HCT116 (cell line): ENCODE measurements around the gene TRAF3IP1. TPM values are rescaled to one million over a fixed set of nuclear protein-coding genes. Genes with fewer than 3 reads are reported as not detected.

Experiments used
- ATAC-seq: fragments of 200-7000 bp; cut with Tn5 transposase; 2 replicates; pipeline ENCODE4 v1.9.1; 2020; ENCODE audit warnings: mild to moderate bottlenecking, moderate library complexity
- BruUV-seq: library from RNA; stranded (reverse); fragments of 400-500 nt; replicated peaks from 2 replicates; lab custom pipeline; 2021; lab: Mats Ljungman, UMichigan
- CTCF ChIA-PET: fragments of 300-600 bp; sonication (Branson Sonifier 250); formaldehyde crosslinking; loops from one replicate; lab custom pipeline; 2021; ENCODE audit warnings: antibody characterized with exemption; lab: Charles Lee
- POLR2A ChIA-PET: fragments of 300-600, 350-600 bp; sonication (Branson Sonifier 250); formaldehyde crosslinking; loops from one replicate; lab custom pipeline; 2021; ENCODE audit warnings: antibody characterized with exemption; lab: Charles Lee
- RAD21 ChIA-PET, 2 experiments: fragments of 300-600 bp; sonication (Branson Sonifier 250); formaldehyde crosslinking; loops; one replicate each; lab custom pipeline; 2023; ENCODE audit warnings: low total read pairs in 2 of 2; ENCODE audit not compliant: uncharacterized antibody in 2 of 2, unreplicated experiment in 2 of 2, low non-redundant PET in 1 of 2; lab: Charles Lee
- DNase-seq: peaks from one replicate; pipeline ENCODE4 v3.0.0-alpha.2; 2010; ENCODE audit warnings: low read depth, low spot score
- H2AFZ ChIP-seq: fragments of 200-600 bp; shearing (Covaris generic), sonication (generic); 2 replicates; pipeline ENCODE4 v1.6.1; 2017; ENCODE audit warnings: low read depth, mixed run types, mixed read lengths, antibody characterized with exemption, low read length; ENCODE audit not compliant: poor library complexity, severe bottlenecking
- H3K27ac ChIP-seq: 2 replicates; pipeline ENCODE4 v1.5.1; 2012; ENCODE audit warnings: low read depth, low read length
- H3K27me3 ChIP-seq: fragments of 200-600 bp; sonication (generic); 2 replicates; pipeline ENCODE4 v1.6.1; 2016; ENCODE audit warnings: mixed run types, low read length, mixed read lengths; ENCODE audit not compliant: insufficient read depth
- H3K36me3 ChIP-seq, 2 experiments: fragments of 200-500 bp in 1 of 2; fragments of 200-600 bp in 1 of 2; sonication (Bioruptor generic) in 1 of 2; sonication (generic) in 1 of 2; 2 replicates each; pipeline versions ENCODE4 v1.5.1 to v1.6.1; 2014 to 2016; ENCODE audit warnings: low read length in 2 of 2, inconsistent platforms in 1 of 2, mixed read lengths in 1 of 2, mixed run types in 1 of 2; ENCODE audit not compliant: insufficient read depth in 2 of 2, control insufficient read depth in 1 of 2
- H3K4me1 ChIP-seq, 2 experiments: fragments of 200-600 bp in 1 of 2; sonication (generic) in 1 of 2; 2 replicates each; pipeline versions ENCODE4 v1.5.1 to v1.6.1; 2012 to 2017; ENCODE audit warnings: low read length in 2 of 2, inconsistent platforms in 1 of 2, mild to moderate bottlenecking in 1 of 2, mixed read lengths in 1 of 2, mixed run types in 1 of 2, moderate library complexity in 1 of 2; ENCODE audit not compliant: insufficient read depth in 2 of 2, control insufficient read depth in 1 of 2
- H3K4me2 ChIP-seq: fragments of 200-600 bp; sonication (generic); 2 replicates; pipeline ENCODE4 v1.6.1; 2017; ENCODE audit warnings: mixed run types, low read length, mixed read lengths
- H3K4me3 ChIP-seq, 2 experiments: fragments of 200-600 bp in 1 of 2; sonication (generic) in 1 of 2; replicated peaks in 1 of 2; 2 replicates each; pipeline ENCODE4 v1.5.1; 2011 to 2016; ENCODE audit warnings: low read length in 2 of 2, control low read depth in 1 of 2, low read depth in 1 of 2, mild to moderate bottlenecking in 1 of 2, mixed read lengths in 1 of 2, mixed run types in 1 of 2
- H3K79me2 ChIP-seq: fragments of 200-600 bp; sonication (generic); 2 replicates; pipeline ENCODE4 v1.6.1; 2017; ENCODE audit warnings: mild to moderate bottlenecking, mixed run types, low read length, moderate library complexity, mixed read lengths; ENCODE audit not compliant: insufficient read depth
- H3K9ac ChIP-seq: fragments of 200-600 bp; sonication (generic); 2 replicates; pipeline ENCODE4 v1.6.1; 2016; ENCODE audit warnings: low read length, mixed read lengths
- H3K9me2 ChIP-seq: fragments of 200-600 bp; sonication (generic), shearing (Covaris generic); 2 replicates; pipeline ENCODE4 v1.6.1; 2017; ENCODE audit warnings: mixed run types, mild to moderate bottlenecking, moderate library complexity; ENCODE audit not compliant: insufficient read depth
- H3K9me3 ChIP-seq, 2 experiments: fragments of 200-500 bp in 1 of 2; fragments of 200-600 bp in 1 of 2; sonication (Bioruptor generic) in 1 of 2; sonication (generic) in 1 of 2; 2 replicates each; pipeline ENCODE4 v1.6.1; 2014 to 2017; ENCODE audit warnings: low read length in 2 of 2, mixed read lengths in 2 of 2, inconsistent platforms in 1 of 2, low read depth in 1 of 2, mild to moderate bottlenecking in 1 of 2, mixed run types in 1 of 2, moderate library complexity in 1 of 2; ENCODE audit not compliant: control insufficient read depth in 1 of 2, insufficient read depth in 1 of 2
- H4K20me1 ChIP-seq: fragments of 200-600 bp; sonication (generic), shearing (Covaris generic); 2 replicates; pipeline ENCODE4 v1.6.1; 2017; ENCODE audit warnings: mixed run types, mild to moderate bottlenecking, moderate library complexity; ENCODE audit not compliant: insufficient read depth
- ATF3 ChIP-seq: IDR thresholded peaks from 2 replicates; pipeline ENCODE4 v1.6.1; 2012
- CEBPB ChIP-seq: IDR thresholded peaks from 2 replicates; pipeline ENCODE4 v1.6.1; 2012; ENCODE audit warnings: low read depth
- ELF1 ChIP-seq: IDR thresholded peaks from 2 replicates; pipeline ENCODE4 v1.6.1; 2012; ENCODE audit warnings: low read depth, borderline replicate concordance
- EZH2 ChIP-seq: fragments of 200-600 bp; sonication (generic); IDR thresholded peaks from 2 replicates; pipeline ENCODE4 v1.6.1; 2017; ENCODE audit warnings: antibody characterized with exemption, mixed run types
- JUND ChIP-seq: IDR thresholded peaks from 2 replicates; pipeline ENCODE4 v1.6.1; 2012
- POLR2AphosphoS5 ChIP-seq: IDR thresholded peaks from 2 replicates; pipeline ENCODE4 v1.6.1; 2011; ENCODE audit warnings: mild to moderate bottlenecking, low read depth, low read length, moderate library complexity
- RAD21 ChIP-seq: IDR thresholded peaks from 2 replicates; pipeline ENCODE4 v1.6.1; 2012; ENCODE audit warnings: low read depth, mild to moderate bottlenecking
- SIN3A ChIP-seq: IDR thresholded peaks from 2 replicates; pipeline ENCODE4 v1.6.1; 2012; ENCODE audit warnings: low read depth
- TCF7L2 ChIP-seq: IDR thresholded peaks from 2 replicates; pipeline ENCODE4 v1.7.0; 2011; ENCODE audit warnings: borderline replicate concordance, inconsistent platforms; ENCODE audit not compliant: insufficient read depth, insufficient read length; ENCODE audit errors: extremely low read depth
- ZFX ChIP-seq: fragments of 450-650 bp; IDR thresholded peaks from 2 replicates; pipeline ENCODE4 v1.6.1; 2017
- intact Hi-C: fragments of 100-400 bp; cut with micrococcal nuclease; formaldehyde crosslinking; loops from 2 replicates; pipeline ENCODE4 v1.10.0; 2022
- total RNA-seq: library from RNA; stranded (reverse); gene quantifications from one replicate; pipeline ENCODE4 v1.2.1, GENCODE V29; 2021; ENCODE audit not compliant: unreplicated experiment

TRAF3IP1 gene
- total RNA-seq, 1 experiment from 2014 or later, result 19.4 TPM

- Histone ChIP-seq H3K36me3 (no peaks in the 10 kb centered on the region), H3K4me3 (no peak overlapping the region), H3K4me2 (no peak overlapping the region), H3K4me1 (no peaks in the 10 kb centered on the region), H3K79me2 (no peaks in the 10 kb centered on the region), H3K9ac (no peak overlapping the region), H3K27ac (no peak overlapping the region), H4K20me1 (no peaks in the 10 kb centered on the region), H3K27me3 (no peaks in the 10 kb centered on the region), H2AFZ (no peak overlapping the region), H3K9me3 (peaks cover 4% of the 10 kb centered on the region in 2 experiments; a peak in 1 of 4 replicates), H3K9me2 (no peaks in the 10 kb centered on the region)
- ATAC-seq, result no peak
- ChIA-PET RAD21 (no interaction called here), CTCF (no interaction called here), POLR2A (interaction anchor here (1.8 kb wide), 1 partner anchor 26 kb away, joined by 4 read pairs; no protein-coding TSS in a partner anchor)
- TF ChIP-seq CEBPB, result no peak
- no peak for TF ChIP-seq JUND
- TF ChIP-seq ZFX, result no peak
- no peak for TF ChIP-seq POLR2AphosphoS5
- no peak for TF ChIP-seq SIN3A
- DNase-seq, result no peak
- intact Hi-C loops, result no loop called here
- BruUV-seq, result no TSS peak
Observed at GRCh38 chr2:238413368-238413767, 93.0 kb downstream of the TRAF3IP1 start.

DNA sequence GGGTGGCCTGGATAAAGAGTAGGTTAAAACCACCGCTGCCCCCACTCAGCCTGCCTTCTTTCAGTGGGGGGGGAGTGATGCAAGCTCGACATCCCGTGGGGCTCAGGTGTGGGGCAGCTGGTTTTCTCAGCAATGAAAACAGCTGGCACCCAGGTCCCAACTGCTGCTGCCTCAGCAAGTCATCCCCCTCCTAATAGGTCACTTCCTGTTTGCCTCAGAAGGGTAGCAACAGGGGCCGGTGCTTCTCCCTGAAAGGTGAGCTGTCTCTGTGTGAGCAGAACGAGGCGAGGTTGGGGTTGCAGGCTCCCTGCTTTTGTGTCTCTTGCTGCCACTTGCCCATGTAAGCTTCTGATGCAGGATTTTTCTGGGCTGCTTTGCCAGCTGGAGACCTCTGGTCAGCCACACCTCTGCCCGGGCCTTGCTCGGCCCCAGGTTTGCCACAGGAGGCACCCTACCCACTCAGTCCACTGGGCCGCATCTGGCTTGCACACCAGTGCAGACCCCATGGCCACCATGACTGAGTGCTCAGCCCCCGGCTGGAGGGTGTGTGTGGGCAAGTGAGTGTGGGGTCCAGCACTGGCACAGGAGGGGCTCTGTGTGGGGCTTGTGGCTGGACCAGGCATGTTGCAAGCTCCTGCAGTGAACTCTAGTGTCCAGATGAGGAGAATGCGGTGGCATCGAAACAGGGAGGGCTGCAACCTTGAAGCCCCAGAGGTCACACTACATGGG lies 94.9 kb downstream of the TRAF3IP1 start:
- Histone ChIP-seq H4K20me1 (no peaks in the 10 kb centered on the region), H3K79me2 (no peaks in the 10 kb centered on the region), H3K4me1 (no peaks in the 10 kb centered on the region), H3K4me2 (no peak overlapping the region), H3K9ac (no peak overlapping the region), H3K4me3 (no peak overlapping the region), H3K27ac (no peak overlapping the region), H3K9me2 (no peaks in the 10 kb centered on the region), H3K27me3 (no peaks in the 10 kb centered on the region), H3K9me3 (peaks cover 4% of the 10 kb centered on the region in 2 experiments; a peak in 1 of 4 replicates), H3K36me3 (no peaks in the 10 kb centered on the region), H2AFZ (no peak overlapping the region)
- TF ChIP-seq RAD21, result no peak
- TF ChIP-seq ATF3, result no peak
- no peak for TF ChIP-seq ELF1
- TF ChIP-seq TCF7L2, result no peak
- no peak for TF ChIP-seq EZH2
- no TSS peak for BruUV-seq
- no peak for DNase-seq
- RAD21 ChIA-PET, result no interaction called here
- intact Hi-C loops, result no loop called here
- CTCF ChIA-PET, result no interaction called here
- no peak for ATAC-seq
- POLR2A ChIA-PET, result interaction anchor here (1.8 kb wide), 1 partner anchor 24 kb away, joined by 4 read pairs; no protein-coding TSS in a partner anchor
